IMR-90 (cell line): ENCODE measurements around the gene TTC9.

Experiments
- CEBPB ChIP-seq: IDR thresholded peaks from 2 replicates; pipeline ENCODE4 v1.6.1; 2012; ENCODE audit warnings: low read depth, low read length, improper control_type of control experiment
- CTCF ChIP-seq: conservative IDR thresholded peaks from 2 replicates; pipeline ENCODE4 v1.5.1; 2012; ENCODE audit warnings: mild to moderate bottlenecking, low read depth, low read length, improper control_type of control experiment
- ELK1 ChIP-seq: fragments of 150-350 bp; IDR thresholded peaks from 2 replicates; pipeline ENCODE4 v1.6.1; 2016; ENCODE audit warnings: low read depth, mild to moderate bottlenecking, low read length, moderate library complexity, borderline replicate concordance
- MAFK ChIP-seq: IDR thresholded peaks from 2 replicates; pipeline ENCODE4 v1.6.1; 2012; ENCODE audit warnings: low read depth, low read length, improper control_type of control experiment
- MXI1 ChIP-seq: IDR thresholded peaks from 2 replicates; pipeline ENCODE4 v1.6.1; 2012; ENCODE audit warnings: low read depth, mild to moderate bottlenecking, low read length, moderate library complexity, borderline replicate concordance
- NFE2L2 ChIP-seq: fragments of 150-350 bp; IDR thresholded peaks from 2 replicates; pipeline ENCODE4 v1.6.1; 2016; ENCODE audit warnings: low read depth, mild to moderate bottlenecking, low read length
- POLR2A ChIP-seq: IDR thresholded peaks from 2 replicates; pipeline ENCODE4 v1.6.1; 2012; ENCODE audit warnings: mild to moderate bottlenecking, low read depth, low read length
- RAD21 ChIP-seq: IDR thresholded peaks from 2 replicates; pipeline ENCODE4 v1.6.1; 2012; ENCODE audit warnings: low read length, improper control_type of control experiment
- RCOR1 ChIP-seq: IDR thresholded peaks from 2 replicates; pipeline ENCODE4 v1.6.1; 2012; ENCODE audit warnings: mild to moderate bottlenecking, low read length, improper control_type of control experiment; ENCODE audit not compliant: insufficient replicate concordance
- RFX5 ChIP-seq: IDR thresholded peaks from 2 replicates; pipeline ENCODE4 v1.8.0; 2012; ENCODE audit warnings: low read depth, mild to moderate bottlenecking, low read length, moderate library complexity

GRCh38 chr14:70654632-70655031 is 12.9 kb downstream of the TTC9 start:
- TF ChIP-seq CTCF (no peak), RAD21 (no peak), CEBPB (no peak), POLR2A (no peak), MAFK (no peak), MXI1 (no peak), NFE2L2 (no peak), RFX5 (no peak), ELK1 (no peak), RCOR1 (no peak)
